NCI-H446 (cell line): ENCODE data around the gene SERAC1.
"Not testable (repeated sequence)": the region's sequence is repeated elsewhere in the genome, so short reads cannot be mapped to it uniquely, and the experiment has no call there.

ENCODE experiments used
- DNase-seq, 2 experiments: peaks; one replicate each; lab custom pipeline; 2025; lab: John Stamatoyannopoulos, UW

Gene SERAC1

DNA sequence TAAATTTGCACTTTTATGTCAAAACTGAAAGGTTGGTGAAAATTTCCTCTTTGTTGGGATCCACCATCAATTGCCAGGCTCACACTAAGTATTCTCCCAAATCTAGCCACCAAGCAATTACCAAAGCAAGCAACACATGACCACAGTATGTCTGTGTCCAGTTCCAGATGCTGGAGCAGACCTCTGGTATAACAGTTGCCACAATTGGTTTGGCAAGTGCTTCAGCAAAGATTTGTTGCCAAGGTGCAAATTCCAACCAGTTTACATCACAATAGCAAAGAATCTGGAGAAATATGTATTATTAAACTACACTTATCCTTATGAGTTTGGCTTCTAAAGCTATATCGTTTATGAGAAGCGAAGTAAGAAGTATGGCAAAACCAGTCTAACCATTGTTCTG lies 6.5 kb upstream of the SERAC1 start:
- peak in 1 of 2 experiments; percentile 33 for DNase-seq

DNA sequence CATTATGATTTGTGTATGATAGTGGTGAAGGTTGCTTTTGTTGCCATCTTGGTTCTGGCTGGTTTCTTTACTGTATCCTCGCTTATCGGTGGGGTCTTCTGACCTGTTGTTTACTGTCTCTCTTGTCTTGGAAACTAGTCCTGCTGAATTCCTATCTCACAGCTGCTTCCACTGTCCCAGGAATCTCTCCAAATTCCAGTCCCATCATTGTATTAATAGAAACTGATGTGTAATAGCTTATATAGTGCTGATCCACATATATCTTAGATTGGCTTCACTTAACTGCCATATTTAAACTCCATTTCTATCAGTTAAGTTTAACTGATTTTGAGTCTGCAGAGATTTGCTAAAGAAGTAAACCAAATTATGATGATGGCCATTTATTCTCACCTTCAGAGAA lies 6.0 kb upstream of the SERAC1 start:
- DNase-seq = no peak

DNA sequence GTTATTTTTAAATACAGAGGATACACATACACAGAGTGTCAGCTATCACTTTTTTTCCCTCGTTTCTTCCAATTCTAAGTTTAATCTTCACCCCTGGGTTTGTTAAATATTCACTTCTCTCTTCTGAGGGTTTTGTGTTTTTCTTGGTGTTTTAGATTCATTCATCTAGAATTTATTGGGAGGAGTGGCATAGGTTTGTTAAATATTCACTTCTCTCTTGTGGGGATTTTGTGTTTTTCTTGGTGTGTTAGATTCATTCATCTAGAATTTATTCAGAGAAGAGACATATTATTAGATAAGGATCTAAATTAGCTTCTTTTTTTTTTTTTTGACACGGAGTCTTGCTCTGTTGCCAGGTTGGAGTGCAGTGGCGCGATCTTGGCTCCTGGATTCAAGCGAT lies 3.9 kb upstream of the SERAC1 start:
- DNase-seq = no peak

DNA sequence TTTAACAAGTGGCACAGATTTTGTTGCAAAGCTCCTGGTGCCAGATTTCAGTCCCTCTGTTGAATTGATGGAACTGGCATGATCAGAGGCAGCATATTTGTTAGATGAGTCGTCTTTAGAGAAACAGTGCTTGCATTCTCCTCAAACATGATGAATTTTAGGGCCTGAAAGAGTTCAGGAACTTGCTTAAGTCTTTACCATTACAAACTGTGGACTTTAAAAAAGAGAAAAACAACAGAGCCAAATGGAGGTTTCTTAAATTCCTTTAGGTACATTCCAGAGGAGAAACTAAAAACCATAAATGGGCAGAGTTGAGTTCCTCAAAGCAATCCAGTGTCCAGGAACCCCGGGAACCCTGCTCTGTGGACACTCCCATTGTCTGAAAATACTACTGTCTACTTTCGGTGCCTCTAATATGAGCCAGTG lies 2.6 kb upstream of the SERAC1 start:
- no peak for DNase-seq

DNA sequence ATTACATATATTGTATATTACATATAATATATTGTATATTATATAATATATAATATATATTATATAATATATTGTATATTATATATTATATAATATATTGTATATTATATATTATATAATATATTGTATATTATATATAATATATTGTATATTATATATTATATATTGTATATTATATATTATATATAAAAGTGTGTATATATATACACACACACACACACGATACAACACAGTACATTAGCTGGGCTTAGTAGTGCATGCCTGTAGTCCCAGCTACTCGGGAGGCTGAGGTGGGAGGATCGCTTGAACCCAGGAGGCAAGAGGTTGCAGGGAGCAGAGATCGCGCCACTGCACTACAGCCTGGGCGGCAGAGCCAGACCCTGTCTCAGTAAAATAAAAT lies 1.6 kb upstream of the SERAC1 start:
- not testable (repeated sequence) for DNase-seq

DNA sequence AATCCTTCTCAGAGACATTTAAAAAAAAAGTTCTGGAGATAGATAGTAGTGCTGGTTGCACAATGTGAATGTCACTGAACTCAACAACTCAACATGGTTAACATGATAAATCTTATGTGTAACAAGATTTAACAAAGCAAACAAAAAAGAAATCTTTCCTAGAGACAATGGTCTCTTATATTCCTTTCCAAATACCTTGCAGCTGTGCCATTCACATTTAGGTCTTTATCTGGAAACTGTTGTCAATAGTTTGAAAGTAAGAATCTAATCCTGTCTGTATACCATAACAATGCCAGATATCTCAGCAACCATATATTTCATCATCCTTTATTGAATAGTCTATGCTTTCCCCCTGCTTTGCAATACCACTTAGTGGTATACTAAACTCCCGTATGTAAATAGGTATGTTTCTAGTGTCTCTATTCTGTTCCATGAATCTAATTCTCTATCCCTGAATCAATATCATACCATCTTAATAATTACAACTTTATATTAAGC lies 2.1 kb downstream of the SERAC1 start:
- DNase-seq = no peak

DNA sequence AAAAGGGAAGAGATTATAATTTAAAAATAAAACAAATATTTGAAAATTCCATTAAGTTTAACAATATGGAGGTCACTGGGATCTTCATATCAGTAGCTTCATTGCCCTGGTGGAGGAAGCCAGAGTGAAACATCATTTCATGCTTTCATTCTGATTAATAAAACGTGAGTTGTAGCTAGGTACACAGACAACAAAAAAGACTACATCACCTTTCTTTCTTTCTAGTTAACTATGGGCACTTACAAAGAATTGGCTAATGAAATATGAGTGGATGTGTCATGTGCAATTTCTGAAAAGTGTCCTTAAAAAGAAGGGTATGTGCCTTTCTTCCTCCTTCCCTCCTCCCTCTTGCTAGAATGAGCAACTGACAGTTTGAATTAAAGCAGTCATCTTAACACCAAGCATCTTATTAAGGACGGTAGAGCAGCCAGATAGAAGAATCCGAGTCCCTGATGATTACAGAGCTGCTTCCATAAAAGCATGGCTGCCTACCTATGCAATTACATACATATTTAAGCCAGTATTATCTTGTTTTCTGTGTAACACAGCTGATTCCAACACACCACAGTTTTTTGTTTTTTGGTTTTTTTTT lies 3.4 kb downstream of the SERAC1 start:
- DNase-seq = no peak

DNA sequence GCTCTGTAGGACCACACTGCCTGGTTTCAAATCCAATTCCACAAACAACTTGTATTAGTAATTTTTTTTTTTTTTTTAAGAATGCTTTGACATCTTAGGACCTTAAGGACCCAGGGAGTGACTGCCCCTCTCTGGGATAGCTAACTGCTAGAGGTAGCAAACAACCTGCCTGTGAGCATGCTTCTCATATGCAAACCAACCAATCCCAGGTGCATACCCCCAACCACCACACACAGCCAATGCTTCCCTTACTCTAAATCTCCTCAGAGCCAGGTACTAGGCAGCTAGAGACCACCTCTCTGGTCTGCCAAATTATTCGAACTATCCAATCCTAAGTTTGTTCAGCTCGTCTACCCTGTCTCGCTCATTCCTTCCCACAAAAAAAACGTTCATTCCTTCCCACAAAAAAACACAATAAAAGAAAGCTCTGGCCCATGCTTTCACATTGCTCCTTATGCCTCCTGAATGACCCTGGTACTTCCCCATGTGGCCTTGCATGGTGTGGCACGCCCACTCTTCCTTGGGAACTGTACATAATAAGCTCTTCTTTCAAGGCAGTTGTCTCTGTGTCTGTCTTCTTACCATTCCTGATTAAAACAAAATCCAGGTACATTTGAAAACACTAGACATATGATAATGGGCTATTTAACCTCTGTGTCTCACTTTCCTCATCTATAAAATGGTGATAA lies 6.4 kb downstream of the SERAC1 start:
- DNase-seq = no peak

DNA sequence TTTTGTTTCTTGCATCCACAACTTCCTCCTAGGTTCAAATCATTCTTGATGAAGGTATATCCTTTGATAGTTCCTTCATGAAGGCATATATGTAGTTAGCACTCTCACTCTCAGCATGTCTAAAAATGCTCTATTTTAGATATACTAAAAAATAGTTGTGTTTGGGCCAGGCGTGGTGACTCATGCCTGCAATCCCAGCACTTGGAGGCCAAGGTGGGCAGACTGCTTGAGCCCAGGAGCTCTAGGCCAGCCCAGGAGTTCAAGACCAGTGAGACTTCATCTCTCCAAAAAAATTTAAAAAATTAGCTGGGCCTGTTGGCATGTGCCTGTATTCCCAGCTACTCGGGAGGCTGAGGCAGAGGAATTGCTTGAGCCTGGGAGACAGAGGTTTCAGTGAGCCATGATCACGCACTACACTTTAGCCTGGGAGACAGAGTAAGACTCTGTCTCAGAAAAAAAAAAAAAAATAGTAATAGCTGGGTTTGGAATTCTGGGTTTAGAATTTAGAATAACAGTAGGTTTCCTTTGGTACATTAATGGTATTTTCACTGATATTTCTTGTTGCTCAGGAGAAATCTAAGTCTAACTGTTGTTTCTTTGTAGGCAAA lies 7.0 kb downstream of the SERAC1 start:
- no peak for DNase-seq

DNA sequence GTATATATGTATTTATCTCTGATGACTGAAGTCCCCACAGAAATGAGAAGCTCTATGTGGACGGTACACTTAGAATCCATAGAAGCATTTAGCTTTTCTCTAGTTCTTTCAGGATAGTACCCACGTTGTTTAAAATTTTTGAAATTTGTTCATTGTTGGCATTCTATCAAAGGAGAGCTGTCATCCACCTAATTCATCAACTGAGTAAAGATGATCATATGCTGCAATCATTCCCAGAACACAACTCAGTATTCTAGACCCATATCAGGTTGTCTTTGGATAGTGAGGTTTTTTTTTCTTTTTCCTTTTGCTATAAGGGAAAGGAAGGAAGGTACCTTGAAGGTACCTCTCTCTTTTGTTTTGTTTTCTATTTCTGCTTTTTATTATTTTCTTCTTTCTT lies 9.3 kb downstream of the SERAC1 start:
- DNase-seq = peak in 1 of 2 experiments; percentile 16

DNA sequence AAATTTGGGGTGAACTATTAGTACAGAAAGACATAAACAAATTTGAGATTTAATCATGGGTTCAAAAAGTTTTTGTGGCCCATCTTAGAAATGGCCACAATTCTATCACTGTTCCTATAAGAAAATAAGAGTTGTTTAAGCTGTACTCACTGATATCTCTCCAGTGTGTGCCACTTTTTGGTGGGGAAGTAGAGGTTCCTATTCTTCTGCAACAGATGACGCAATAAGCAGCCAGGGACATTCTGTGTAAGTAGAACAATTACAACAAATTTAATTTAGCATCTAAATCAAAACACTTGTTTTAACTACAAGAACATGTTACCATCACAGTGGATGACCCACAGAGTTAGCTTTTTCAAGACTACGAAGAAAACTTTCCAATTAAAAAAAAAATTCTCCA lies 9.9 kb downstream of the SERAC1 start:
- no peak for DNase-seq

DNA sequence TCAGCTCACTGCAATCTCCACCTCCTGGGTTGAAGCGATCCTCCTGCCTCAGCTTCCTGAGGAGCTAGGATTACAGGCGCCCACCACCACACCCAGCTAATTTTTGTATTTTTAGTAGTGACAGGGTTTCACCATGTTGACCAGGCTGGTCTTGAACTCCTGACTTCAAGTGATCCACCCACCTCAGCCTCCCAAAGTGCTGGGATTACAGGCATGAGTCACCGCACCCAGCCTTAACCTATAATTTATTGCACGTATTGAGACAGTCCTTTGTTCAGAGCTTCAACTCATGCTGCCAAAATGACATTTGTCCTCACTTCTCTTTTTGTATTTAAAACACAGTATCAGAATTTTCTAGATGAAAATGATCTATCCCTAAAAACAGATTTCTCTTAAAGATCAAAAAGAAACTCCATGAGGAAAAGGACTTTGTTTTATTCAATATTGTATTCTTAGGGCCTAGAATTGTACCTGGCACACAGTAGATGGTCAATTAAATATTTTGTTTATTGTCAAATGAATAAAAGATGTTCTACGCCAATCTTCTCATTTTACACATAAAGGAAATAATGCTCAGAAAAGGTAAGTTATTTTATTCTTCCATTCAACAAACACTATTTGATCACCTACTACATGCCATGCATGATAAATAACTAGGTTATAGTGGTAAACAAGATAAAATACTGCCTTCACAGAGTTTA lies 10.8 kb downstream of the SERAC1 start:
- no peak for DNase-seq

DNA sequence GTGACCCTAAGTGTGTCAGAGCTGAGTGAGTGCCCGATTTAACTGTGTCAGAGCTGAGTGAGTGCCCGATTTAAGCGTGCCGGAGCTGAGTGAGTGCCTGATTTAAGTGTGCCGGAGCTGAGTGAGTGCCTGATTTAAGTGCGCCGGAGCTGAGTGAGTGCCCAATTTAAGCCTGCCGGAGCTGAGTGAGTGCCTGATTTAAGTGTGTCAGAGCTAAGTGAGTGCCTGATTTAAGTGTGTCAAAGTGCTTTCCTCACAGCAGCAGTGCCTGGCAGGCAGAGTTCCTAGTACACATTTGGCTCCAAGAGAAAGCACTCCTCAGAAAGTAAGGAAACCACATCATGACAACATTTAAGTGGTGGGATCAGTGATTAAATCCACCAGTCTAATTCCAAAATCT lies 13.2 kb downstream of the SERAC1 start:
- DNase-seq = no peak

DNA sequence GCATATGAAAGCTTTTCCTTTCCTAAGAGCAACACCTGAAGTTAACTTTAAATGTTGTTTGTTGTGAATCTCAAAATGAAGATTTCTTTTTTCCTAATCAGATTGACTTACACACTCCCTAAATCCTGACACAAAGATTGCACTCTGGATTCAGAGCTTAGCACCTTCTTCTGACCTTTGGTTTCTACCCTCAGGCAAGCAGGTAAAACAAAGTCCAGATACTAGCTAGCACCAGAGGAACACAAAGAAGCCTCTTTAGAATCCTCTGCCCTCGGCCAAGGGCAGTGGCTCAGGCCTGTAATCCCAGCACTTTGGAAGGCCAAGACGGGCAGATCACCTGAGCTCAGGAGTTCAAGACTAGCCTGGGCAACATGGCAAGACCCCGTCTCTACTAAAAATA lies 14.5 kb downstream of the SERAC1 start:
- DNase-seq = no peak

DNA sequence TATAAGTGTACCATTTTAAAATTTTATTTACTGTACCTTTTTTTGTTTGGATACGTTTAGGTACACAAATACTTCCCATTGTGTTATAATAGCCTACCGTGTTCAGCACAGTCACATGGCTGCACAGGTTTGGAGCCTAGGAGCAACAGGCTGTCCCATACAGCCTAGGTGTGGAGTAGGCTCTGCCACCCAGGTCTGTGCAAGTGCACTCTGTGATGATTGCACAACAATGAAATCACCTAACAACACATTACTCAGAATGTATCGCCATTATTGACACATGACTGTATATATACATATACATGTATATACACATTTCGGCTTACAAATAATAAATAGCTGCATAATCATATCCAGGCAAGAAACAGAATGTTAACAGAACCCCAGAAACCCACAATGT lies 15.4 kb downstream of the SERAC1 start:
- no peak for DNase-seq

DNA sequence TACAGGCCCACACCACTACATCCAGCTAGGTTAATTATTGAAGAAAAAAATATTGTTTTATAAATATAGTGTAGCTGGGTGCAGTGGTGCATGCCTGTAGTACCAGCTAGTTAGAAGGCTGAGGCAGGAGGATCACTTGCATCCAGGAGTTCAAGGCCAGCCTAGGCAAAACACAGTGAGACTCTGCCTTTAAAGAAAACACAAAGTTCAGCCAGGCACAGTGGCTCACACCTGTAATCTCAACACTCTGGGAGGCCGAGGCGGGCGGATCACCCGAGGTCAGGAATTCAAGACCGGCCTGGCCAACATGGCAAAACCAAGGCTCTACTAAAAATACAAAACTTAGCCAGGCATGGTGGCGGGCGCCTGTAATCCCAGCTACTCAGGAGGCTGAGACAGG lies 16.0 kb downstream of the SERAC1 start:
- not testable (repeated sequence) for DNase-seq

DNA sequence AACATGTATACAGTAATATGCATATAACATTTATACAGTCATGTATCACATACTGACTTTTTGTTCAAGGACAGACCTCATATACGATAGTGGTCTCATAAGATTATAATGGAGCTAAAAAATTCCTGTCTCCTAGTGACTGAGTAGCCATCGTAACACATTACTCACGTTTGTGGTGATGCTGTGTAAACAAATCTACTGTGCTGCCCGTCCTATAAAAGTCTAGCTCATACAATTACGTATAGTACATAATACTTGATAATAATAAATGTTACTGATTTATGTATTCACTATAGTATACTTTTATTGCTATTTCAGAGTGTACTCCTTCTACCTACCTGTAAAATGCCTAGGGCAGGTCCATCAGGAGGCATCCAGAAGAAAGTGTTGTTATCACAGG lies 17.4 kb downstream of the SERAC1 start:
- no peak for DNase-seq

DNA sequence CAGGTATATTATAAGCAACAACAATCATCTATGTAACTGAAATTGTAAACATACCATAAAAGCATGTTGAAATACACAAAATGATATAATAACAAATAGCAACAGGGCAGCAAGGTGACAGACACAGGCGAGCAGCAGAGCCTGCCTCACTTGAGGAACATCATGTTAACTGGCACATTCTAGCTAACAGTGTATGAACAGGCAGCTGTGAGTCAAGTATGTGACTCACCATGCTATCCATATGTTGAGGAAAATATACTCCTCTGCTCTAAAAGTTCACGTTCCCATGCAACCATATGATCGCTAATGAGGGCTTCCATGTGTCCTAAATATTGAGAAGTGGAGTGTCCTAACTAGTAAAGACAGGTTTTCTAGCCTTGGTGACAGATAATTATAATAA lies 18.4 kb downstream of the SERAC1 start:
- peak in 1 of 2 experiments; percentile 45 for DNase-seq

DNA sequence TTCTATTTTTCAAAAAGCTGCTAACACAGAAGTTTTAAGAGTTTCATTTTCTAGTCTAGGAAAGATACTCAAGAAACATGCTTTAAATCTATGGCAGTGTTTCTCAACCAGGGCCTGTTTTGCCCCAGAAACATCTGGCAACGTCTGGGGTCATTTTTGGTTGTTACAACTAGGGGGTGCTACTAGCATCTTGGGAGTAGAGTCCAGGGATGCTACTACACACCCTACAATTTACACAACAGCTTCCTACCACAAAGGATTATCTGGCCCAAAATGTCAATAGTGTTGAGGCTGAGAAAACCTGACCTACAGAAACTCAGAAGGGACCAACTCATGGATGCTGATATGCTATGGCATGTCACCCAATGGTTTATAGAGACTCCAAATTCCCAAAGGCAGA lies 24.4 kb downstream of the SERAC1 start:
- no peak for DNase-seq

DNA sequence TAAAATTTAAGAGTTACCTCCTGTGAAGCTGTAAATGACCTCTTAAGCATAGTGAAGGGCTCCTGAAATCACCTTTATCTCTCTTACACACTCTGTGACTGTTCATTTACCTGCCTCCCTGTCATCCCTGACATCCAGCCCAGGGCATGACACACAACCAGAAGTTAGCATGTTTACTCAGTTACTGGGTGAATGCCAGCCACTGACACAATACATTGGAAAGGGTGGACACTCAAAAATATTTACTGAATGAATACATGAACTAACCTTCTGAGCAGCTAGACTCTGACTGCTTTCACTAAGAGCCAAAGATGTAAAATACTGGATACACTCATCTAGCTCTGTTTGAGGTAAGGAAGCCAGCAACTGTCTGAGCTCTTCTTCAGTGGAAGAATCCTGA lies 25.3 kb downstream of the SERAC1 start:
- no peak for DNase-seq

DNA sequence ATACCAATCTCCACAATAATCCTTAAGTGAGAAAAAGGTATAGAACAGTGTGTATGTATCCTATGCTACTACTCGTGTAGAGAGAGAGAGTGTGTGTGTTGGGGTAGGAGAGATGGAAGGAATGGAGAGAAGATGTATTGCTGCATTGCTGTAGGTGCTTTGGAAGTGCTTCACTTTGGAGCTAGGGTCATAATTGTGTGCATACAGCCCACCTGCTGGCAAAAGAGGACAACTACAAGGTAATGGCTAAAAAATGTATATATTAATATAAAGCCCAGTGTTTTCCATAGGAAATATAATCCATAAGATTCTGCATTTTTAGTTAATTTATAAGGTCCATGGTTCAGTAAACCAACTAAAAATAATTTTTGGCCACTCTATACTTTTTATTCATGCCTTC lies 36.1 kb downstream of the SERAC1 start:
- DNase-seq = peak in 1 of 2 experiments; percentile 6

DNA sequence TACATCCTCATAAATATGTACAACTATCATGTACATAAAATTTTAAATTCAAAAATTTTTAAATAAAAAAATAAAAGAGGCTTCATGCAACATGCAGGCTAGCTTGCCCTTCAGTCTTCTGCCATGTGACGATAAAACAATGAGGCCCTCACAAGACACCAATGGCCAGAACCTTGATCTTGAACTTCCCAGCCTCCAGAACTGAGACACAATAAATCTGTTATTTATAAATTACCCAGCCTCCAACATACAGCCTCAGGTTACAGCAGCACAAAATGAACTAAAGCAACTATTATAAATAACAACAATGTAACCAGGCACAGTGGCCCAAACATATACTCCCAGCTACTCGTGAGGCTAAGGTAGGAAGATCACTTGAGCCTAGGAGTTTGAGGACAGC lies 42.8 kb downstream of the SERAC1 start:
- no peak for DNase-seq

DNA sequence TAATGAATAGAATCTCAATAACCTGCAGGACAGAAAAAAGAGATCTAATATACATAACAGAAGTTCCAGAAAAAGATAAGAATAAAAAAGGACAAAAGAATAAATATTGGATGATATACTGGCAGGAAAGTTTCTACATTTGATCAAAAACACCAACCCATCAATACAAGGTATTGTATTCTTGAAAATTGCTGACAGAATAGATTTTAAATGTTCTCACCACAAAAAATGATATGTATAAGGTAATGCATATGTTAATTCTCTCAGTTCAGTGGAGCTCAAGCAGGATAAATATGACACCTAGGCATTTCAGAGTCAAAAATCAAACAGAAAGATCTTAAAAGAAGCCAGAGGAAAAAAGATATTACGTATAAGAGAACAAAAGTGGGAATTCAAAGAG lies 43.8 kb downstream of the SERAC1 start:
- DNase-seq = no peak
